ENCODE measurements around the gene SELPLG.

Gene SELPLG

DNA sequence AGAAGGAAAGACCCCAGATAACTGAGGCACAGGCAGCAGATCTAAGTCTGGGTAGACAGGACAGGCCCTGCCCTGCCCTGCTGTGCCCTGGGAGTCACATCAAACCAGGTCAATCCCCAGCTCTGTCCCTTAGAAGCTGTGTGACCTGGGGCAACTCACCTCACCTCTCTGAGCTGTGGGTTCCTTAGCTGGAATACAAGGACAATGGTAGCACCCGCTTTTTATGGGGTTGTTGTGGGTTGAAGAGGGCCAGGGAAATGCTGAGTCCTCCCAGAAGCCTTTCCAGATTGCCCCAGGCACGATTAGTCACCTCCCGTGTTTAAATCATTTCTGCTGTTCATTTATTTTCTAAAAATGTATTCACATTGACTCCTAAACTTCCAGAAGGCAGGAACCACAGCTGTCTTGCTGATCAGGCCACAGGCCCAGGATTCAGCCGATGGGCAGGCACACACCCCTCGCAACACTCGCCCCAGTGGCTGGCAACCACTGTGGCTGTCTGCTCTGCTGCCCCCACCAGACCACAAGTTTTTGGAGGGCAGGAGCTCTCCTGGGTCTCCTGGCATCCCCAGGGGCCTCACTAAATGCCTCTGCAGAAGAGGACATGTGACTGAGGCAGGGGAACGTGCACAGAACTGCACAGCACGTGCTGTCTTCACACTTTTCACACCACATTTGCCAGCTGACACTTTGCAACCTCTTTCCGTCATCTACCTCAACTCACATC, 3.0 kb downstream of the SELPLG start:
- H3K4me3 ChIP-seq (replicated peaks; ENCODE audit: low read depth, low read length), result no peak overlapping the region
- TF ChIP-seq, protein P1, sequence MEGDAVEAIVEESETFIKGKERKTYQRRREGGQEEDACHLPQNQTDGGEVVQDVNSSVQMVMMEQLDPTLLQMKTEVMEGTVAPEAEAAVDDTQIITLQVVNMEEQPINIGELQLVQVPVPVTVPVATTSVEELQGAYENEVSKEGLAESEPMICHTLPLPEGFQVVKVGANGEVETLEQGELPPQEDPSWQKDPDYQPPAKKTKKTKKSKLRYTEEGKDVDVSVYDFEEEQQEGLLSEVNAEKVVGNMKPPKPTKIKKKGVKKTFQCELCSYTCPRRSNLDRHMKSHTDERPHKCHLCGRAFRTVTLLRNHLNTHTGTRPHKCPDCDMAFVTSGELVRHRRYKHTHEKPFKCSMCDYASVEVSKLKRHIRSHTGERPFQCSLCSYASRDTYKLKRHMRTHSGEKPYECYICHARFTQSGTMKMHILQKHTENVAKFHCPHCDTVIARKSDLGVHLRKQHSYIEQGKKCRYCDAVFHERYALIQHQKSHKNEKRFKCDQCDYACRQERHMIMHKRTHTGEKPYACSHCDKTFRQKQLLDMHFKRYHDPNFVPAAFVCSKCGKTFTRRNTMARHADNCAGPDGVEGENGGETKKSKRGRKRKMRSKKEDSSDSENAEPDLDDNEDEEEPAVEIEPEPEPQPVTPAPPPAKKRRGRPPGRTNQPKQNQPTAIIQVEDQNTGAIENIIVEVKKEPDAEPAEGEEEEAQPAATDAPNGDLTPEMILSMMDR (IDR thresholded peaks at IDR 0.05; ENCODE audit: low read depth, low read length, missing control alignments), result no peak
- peak; percentile 73 for DNase-seq (ENCODE audit: extremely low read depth, low read depth)

DNA sequence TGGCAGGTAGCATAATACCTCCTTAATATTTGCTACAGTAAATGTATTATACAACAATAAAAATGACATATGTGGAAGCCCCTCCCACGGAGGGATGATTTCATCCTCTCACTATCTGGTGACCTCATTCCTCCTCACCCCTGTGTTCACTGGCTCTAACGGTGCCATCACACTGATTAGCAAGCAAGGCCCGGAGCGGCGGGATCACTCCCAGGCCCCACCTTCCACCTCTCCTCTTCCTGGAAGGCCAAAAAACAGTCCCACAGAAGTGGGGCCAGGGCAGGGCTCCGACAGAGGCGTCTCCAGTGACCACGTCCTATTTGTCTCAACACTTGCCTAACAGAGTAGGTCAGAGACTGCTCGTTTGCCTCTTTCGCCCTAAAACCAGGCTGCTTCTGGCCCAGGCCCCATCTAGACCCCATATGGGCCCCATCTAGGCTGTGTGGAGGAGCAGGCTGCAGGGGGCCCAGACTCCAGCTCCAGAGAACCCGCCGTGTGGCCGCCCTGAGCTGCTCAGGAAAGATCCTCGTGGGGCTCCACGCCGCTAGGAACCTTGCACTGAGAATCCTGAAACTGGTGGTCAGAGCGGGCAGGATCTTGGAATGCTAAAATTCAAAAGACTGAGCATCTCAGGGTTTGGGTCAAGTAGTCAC, 3.7 kb downstream of the SELPLG start:
- no peak overlapping the region for H3K4me3 ChIP-seq (replicated peaks; ENCODE audit: low read depth, low read length)
- TF ChIP-seq, protein P1 (IDR thresholded peaks at IDR 0.05; ENCODE audit: low read depth, low read length, missing control alignments), result no peak
- no peak for DNase-seq (ENCODE audit: extremely low read depth, low read depth)

DNA sequence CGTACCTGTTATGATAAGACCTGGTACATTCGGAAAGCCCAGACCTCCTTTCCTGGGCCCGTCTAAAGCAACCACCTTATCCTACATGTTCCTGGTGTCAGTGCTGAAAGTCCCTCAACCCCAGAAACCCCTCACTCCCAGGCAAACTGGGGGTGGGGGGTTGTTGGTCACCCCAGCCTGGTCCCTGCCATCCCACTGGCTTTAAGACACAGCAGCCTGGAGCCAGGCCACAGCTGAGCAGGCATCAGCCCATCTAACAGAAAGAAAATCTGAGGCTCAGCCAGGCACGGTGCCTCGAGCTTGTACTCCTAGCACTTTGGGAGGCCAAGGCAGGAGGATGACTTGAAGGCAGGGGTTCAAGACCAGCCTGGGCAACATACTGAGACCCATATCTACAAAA, 4.5 kb downstream of the SELPLG start:
- no peak overlapping the region for H3K4me3 ChIP-seq (replicated peaks; ENCODE audit: low read depth, low read length)
- TF ChIP-seq, protein P1 (IDR thresholded peaks at IDR 0.05; ENCODE audit: low read depth, low read length, missing control alignments), result no peak
- DNase-seq (ENCODE audit: extremely low read depth, low read depth), result no peak

DNA sequence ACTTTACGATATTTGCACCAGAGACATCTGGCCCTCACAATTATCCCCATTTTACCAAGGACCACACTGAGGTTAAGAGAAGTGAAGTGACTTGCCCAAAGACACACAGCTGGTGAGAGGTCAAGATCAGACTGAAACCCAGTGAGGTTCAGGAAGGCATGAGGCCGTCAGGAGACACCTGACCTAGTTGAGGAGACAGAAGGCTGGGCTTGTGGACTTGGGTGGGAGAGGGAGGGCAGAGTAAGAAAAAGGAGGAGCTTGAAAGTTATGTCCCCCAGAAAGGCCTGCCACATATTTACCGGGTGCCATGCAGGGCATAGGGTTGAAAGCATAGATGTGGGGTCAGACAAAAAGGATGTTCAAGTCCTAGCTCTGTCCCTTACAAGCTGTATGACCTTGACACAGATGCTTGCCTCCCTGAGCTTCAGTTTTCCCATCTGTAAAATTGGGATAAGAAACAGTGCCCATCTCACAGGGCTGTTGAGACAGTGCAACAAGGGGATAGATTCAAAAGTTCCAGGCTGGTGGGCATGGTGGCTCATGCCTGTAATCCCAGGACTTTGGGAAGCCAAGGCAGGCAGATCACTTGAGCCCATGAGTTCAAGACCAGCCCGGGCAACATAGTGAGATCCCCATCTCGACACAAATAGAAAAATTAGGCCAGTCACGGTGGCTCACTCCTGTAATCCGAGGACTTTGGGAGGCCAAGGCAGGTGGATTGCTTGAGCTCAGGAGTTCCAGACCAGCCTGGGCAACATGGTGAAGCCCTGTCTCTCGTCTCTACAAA, 6.4 kb downstream of the SELPLG start:
- DNase-seq (ENCODE audit: extremely low read depth, low read depth), result no peak
- no peak overlapping the region for H3K4me3 ChIP-seq (replicated peaks; ENCODE audit: low read depth, low read length)

DNA sequence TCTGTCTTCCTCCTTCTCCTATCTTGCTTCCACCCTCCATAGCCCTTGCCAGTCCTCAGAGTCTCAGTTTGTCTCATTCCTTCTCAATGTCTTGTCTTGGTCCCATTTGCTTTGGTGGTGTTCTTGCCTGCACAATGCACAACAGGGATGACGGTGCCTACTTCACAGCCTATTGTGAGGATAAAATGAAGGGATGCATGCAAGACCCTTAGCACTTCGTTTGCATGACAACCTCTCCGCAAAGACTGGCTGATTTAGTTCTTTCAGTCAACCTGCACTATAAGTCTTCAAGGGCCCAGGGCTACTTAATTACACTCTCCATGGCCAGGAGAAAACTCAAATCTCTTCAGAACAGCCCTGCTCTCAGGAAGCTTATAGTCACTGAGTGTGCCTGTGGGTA, 8.5 kb downstream of the SELPLG start:
- no peak overlapping the region for H3K4me3 ChIP-seq (replicated peaks; ENCODE audit: low read depth, low read length)
- TF ChIP-seq, protein P1 (IDR thresholded peaks at IDR 0.05; ENCODE audit: low read depth, low read length, missing control alignments), result no peak
- no peak for DNase-seq (ENCODE audit: extremely low read depth, low read depth)

More for the DNA sequence above, 6.4 kb downstream of the SELPLG start:
- TF ChIP-seq, protein P1 (IDR thresholded peaks at IDR 0.05; ENCODE audit: low read depth, low read length, missing control alignments), result no peak

DNA sequence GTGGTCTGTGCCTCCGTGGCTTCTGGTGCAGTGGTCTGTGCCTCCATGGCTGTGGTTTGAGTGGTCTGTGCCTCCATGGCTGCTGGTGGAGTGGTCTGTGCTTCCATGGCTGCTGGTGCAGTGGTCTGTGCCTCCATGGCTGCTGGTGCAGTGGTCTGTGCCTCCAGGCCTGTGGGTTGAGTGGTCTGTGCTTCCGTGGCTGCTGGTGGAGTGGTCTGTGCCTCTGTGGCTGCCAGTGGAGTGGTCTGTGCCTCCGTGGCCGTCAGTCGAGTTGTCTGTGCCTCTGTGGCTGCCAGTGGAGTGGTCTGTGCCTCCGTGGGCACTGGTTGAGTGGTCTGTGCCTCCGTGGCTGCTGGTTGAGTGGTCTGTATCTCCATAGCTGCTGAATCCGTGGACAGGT, 10.1 kb downstream of the SELPLG start:
- H3K4me3 ChIP-seq (replicated peaks; ENCODE audit: low read depth, low read length), result no peak overlapping the region
- TF ChIP-seq, protein P1 (IDR thresholded peaks at IDR 0.05; ENCODE audit: low read depth, low read length, missing control alignments), result no peak
- DNase-seq (ENCODE audit: extremely low read depth, low read depth), result no peak
